ENCODE measurements around the gene TNNT2. TPM values are rescaled to one million over a fixed set of nuclear protein-coding genes. Genes with fewer than 3 reads are reported as not detected.

Gene TNNT2
- total RNA-seq, 4 donors from 2014 or later = 1.3 to 6.1 (median 1.8) TPM

DNA sequence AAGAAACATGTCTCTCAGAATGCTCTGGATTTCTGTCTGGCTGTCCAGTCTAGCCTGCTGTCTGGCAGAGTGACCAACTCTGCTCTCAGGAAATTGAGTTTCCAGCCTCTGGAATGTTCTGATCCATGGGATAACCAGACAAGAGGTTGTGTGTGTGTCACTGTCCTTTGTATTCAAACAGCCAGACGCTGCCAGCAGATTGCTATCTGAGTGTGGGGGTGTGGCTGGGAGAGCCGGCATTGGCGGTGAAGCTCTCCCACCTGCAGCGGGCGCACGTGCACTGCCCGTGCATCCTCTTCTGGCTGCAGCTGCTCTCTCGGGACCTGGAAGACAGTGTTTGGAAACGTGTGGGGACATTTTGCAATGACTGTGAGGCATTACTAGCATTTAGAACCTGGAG lies 68.1 kb downstream of the TNNT2 start:
- Histone ChIP-seq H3K9me3 (no peaks in the 10 kb centered on the region), H3K36me3 (peaks cover 5 to 28% (median 14%) of the 10 kb centered on the region in 3 donors), H3K4me3 (no peak overlapping the region), H3K4me1 (peaks cover 62 to 100% (median 73%) of the 10 kb centered on the region in 3 donors), H3K27me3 (no peaks in the 10 kb centered on the region), H3K27ac (peak overlapping the region; percentile 93 to 97 (median 96))
- DNase-seq = no peak
- 2 to 6% methylated on average over 8 to 9 of the region's 9 CpGs for WGBS, 2 donors
- TF ChIP-seq CTCF (IDR thresholded peaks at IDR 0.05) (peak in 1 of 6 experiments; percentile 23), POLR2A (IDR thresholded peaks at IDR 0.05) (no peak)
- intact Hi-C loops (cut with DNase I) = no loop called here

Other genes starting within 250 kb of the TNNT2 start
- 10 to 100 TPM; 17.7 to 62.3 (median 30.3) TPM for gene TMEM9, start 223.2 kb downstream of the TNNT2 start, total RNA-seq
- gene IGFN1, start 186.9 kb downstream of the TNNT2 start, total RNA-seq = not detected
- 100 to 1,000 TPM; 263 to 706 (median 410) TPM for gene PKP1, start 94.2 kb downstream of the TNNT2 start, total RNA-seq
- gene LAD1, start 21.6 kb upstream of the TNNT2 start, total RNA-seq = 100 to 1,000 TPM; 242 to 377 (median 320) TPM
- gene TNNI1, start 44.0 kb upstream of the TNNT2 start, total RNA-seq = not detected
- gene PHLDA3, start 91.5 kb upstream of the TNNT2 start, total RNA-seq = 10 to 100 TPM; 60.9 to 87.9 (median 75.1) TPM
- gene CSRP1, start 129.4 kb upstream of the TNNT2 start, total RNA-seq = 1,000 to 10,000 TPM in 1 of 4 donors, 100 to 1,000 TPM in 3; 243 to 1,044 (median 363) TPM
- gene NAV1, start 161.4 kb upstream of the TNNT2 start, total RNA-seq = 10 to 100 TPM; 18.1 to 25.5 (median 21.0) TPM

Measured in esophagus squamous epithelium (tissue), 5 donors.